GM19452 (cell line): ENCODE data around the gene GPER1.
A peak's percentile ranks its signal among the peaks of the same experiment; 100 is the strongest.
"Not testable (repeated sequence)": the region's sequence is repeated elsewhere in the genome, so short reads cannot be mapped to it uniquely, and the experiment has no call there.

Experiments used
- ATAC-seq: cut with Tn5 transposase; IDR thresholded peaks from one replicate; pipeline ENCODE4 v1.9.1; 2021; ENCODE audit not compliant: unreplicated experiment

The GPER1 gene

DNA sequence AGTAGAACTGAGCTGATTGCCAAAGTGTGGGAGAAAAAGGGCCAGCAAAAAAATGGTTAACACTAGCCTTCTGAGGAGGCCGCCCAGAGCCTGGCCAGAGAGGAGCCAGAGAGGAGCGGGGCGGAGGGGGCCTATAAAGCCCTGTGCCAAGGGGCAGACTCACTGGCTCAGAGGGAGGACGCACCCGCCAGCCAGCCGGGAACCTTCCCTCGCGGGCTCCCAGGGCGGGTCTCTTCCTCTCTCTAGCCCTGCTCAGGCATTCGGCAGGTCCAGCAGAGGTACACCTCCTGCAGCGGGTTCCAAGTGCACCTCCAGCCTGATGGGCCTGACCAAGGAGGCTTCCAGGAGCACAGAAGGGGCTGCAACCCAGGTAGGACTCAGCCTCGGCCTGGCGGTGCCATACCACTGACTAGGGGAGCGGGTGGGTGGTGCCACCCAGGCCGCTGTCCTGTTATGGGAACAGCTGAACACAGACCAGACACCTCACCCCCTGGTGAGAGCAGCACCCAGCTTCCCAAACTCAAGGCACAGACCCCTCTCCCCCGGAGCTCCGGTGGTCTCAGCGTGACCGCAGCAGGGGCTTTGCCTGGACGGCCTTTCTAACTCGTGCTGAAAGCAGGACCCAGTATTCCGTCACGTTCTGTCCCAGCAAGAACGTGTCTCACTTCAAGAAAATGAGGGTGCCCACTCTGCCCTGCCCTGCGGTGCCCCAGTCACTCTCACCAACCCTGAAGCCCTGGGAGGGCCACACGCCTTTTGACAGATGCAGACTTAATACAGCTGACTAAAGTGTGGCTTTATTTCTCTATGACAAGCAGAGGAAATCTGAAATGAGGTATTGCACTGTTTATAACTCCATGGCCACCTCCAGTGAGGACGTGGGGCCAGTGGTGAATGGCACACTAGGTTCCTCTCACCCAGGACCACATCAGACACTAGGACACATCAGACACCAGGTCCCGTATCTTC is at the start of gene GPER1:
TSS of gene GPER1 (plus strand) at position 162 of the 969 bp plus-strand sequence. CDS start 3,616 bp downstream, outside the sequence.
- no peak for ATAC-seq

DNA sequence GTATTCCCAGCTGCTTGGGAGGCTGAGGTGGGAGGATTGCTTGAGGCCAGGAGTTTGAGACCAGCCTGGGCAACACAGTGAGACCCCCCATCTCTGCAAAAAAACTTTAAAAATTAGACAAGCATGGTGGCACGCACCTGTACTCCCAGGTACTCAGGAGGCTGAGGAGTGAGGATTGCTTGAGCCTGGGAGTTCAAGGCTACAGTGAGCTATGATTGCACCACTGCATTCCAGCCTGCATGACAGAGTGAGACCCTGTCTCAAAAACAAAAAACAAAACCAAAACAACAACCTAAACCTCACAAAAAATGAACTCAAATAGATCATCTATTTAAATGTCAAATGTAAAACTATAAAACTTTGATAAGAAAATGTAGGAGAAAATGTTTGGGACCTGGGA is 47.7 kb upstream of the GPER1 start:
- ATAC-seq, result not testable (repeated sequence)

DNA sequence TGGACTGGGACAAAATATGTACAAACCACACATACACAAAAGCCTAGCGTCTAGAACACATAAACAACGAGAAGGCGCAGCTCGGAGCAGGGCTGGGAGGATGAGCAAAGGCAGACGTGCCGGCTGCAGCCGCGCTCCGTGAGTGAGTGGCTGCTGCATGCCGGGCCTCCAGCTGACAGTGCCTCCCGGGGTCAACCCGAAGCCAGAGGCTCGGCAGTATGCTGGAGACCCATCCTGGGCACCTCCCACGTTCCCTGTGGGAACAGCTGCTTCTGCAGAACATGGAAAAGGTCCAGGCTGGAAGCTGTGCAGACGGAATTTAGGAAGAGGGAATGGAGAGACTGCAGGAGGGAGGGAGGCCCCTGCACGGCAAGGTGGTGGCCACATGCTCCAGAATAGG is 47.1 kb upstream of the GPER1 start:
- ATAC-seq, result no peak

DNA sequence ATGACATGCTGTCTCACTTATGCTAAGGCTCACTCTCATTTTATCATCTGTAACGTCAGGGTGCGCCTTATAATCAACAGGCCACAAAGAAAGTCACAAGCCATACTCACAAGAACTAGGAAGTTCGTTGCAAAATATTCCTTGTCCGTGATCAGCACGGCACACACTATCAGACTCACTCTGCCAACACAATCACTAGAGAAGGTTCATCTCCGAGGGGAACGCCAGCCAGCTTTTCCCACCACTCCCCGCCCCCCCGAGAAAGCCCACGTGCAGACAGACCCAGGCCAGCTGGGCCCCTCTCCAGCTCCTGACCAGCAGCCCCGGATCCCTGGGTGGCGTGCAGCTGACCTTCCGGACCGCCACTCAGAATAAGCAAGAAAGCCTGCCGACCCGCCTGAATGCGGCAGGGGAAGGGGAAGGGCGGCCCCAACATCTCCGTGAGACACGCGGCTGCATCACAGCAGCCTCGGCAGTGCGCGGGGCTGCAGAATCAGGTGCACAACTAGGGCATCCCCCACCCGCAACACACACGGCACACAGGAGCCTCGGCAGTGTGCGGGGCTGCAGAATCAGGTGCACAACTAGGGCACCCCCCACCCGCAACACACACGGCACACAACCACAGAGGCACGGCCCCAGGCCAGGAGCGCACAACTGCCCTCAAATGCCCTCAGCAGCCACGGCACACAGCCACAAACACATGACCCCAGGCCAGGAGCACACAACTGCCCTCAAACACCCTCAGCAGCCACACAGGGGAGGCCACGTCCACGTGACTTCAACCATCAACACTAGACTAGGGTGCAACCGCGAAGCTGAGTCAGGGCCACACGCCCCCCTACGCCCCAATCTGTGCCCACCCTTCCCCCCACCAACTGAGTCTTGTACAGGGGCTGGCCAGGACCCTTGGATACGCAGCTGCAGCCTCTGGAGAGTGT is 46.1 kb upstream of the GPER1 start:
- no peak for ATAC-seq

DNA sequence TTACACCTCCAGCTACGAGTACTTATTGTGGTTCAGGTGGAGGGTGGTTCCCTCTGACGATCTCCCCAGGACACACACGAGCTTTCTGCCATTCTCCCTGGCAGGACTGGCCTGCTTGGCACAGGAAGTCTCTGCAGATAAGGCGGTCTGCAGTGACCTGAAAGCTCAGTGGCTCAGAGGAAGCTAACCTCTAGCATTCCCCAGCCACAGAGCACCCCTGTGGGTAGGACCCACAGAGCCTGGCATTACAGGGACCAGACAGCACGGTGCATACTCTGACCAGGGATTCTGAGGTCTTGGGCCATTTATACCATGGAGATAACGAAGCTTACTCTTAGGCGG is 45.5 kb upstream of the GPER1 start:
- ATAC-seq, result no peak

DNA sequence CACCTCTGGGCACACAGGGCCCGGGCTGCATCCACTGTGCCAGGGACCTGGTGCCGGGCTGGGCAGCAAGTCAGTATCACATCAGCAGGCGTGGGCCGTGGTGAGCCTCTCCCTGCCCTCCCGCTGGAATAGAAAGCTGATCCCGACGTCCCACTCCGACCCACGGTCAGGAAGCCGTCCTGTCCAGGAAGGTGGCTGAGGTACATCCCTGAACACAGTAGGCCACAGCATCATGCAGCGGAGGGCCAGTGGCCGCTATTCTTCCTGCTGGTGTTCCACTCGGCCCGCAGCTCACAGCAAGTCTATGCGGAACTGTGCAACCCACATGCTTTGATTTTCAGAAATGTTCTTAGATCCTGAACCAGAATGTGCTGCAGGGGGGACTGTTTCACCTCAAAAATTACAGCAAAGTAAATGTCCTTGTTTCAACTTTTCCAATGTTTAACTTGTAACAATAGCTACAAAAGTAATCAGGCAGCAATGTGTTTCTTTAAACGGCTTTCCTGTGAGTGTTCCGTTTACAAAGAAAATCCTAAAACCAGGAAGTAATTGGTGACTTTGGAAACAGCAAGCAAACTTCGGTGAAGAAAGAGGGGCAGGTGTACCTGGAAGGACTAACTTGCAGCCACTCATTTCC is 44.2 kb upstream of the GPER1 start:
- ATAC-seq, result no peak

DNA sequence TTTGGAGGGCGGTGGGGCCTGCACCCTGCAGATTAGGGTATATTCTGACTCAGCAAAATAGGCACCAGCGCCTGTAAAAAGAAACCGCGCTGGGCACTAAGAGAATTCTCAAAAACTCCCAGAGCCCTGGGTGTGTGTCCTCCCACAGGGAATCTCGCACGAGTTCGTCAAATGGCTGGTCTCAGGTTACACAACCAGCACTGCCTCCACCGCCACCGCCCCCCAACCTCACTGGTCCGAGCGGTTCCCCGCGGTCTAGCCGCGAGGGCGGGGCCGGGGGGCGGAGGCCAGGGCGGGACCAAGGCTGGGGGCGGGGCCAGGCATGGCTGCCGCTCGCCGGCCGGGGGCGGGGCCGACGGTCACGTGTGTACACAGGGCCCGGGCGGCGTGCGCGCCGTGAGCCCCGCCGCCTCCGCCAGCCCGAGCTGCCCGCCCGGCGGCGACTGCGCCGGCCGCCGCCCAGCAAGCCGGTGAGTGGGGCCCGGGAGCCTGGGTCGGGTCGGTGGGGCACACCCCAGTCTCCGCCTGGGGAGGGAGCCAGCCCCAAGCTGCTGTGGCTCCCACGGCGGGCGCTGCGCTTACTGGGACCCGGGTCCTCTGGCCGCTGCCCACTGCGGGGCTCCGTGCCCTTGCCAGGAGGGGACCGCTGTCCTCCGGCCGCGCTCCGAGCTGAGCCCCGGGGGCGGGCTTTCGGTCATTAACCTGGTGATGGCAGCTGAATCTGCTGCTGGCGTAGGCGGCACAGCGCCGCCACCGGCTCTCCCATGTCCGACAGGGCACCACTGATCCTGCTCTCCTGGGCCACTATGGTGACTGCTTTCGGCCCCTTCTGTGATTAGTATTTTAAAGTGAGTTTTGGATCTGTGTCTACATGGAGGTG is 43.5 kb upstream of the GPER1 start, which contains the start of gene GPR146:
TSS of gene GPR146 (plus strand) at position 358 of the 880 bp plus-strand sequence. CDS start 12,970 bp downstream, outside the sequence.
- ATAC-seq, result peak; percentile 94

DNA sequence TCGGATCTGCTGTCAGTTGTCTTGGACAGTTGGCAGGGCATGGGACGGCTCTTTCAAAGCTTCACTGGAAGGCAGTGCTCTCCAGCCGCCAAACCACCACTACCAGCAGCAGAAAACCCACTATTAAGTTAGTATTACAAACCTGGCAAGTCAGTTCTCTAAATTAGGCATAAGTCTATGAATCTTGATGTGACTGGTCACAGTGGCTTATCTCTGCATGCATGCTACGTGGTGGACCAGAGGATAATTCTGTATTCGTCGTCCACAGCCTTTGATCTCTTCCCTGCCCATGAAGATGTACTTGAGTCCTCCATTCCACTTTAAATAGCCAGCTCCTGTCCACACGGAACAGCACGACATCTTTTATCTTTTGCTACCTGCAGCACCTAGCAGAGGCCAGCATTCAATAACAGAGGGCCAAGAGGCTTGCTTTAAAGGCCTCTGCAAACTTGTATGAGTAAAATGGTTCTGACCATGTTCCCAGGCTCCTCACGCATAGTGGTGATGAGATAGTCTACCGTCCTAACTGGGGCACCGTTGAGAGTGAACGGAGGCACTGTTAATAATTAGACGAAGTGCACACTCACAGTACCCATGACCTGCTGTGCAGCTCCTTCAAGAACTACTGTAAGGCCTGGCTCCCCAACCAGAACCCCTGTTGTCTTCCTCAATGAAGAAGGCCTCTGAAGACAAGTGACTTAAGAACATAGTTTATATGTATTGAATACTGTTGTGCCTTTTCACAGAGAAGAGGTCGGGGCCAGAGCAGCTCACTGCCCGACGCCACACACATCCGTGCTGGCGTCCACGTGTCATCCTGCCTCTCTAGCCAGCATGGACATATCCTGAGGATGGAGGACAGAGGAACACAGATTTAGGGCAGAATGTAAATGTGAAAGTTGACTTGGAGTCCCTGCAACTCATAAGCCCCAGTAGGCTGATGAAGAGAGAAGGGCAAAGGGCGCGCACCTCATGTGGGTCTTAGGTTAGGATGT is 42.5 kb upstream of the GPER1 start:
- ATAC-seq, result no peak

DNA sequence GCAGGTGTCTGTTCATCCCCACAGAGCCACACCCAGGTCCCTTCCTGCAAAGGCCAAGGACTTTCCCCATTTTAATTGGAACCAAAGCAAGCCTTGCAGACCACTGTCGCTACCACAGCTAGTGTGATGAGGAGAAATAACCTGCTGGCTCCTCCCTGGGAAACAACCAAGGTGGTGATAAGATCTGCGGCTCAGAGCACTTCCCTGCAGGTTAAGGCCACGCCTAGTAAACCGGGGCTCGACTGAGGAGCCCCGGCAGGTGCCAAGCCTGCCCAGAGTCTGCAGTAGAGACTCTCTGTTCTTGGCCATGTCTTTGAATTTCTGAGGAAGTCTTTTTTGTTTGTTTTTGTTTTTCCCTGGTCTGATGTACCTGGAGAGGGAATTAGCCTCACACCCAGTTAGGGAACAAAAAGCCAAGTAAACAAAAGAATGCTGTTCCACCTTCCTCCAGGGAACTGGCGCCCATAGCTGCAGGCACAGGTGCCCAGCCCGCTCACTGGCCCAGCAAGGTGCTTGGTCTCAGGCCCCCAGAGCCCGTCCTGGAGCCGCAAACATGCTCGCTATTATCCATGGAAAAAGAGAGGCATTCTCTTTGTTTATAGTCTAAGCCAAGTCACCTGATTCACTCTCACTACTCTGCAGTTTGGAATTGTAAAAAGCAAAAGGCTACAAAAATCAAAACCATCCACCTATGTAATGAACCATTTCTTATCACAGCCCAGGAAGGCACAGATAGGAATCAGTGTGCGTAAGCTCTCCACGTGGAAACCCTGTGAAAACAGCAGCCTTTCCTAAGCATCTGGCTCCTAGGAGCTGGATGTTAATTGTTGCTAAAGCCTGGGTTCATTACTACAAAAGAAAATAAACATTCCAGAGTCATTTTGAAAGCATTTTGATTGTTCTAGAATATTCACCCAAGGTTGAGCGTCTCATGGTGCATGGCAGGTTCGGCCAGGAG is 40.9 kb upstream of the GPER1 start:
- no peak for ATAC-seq

DNA sequence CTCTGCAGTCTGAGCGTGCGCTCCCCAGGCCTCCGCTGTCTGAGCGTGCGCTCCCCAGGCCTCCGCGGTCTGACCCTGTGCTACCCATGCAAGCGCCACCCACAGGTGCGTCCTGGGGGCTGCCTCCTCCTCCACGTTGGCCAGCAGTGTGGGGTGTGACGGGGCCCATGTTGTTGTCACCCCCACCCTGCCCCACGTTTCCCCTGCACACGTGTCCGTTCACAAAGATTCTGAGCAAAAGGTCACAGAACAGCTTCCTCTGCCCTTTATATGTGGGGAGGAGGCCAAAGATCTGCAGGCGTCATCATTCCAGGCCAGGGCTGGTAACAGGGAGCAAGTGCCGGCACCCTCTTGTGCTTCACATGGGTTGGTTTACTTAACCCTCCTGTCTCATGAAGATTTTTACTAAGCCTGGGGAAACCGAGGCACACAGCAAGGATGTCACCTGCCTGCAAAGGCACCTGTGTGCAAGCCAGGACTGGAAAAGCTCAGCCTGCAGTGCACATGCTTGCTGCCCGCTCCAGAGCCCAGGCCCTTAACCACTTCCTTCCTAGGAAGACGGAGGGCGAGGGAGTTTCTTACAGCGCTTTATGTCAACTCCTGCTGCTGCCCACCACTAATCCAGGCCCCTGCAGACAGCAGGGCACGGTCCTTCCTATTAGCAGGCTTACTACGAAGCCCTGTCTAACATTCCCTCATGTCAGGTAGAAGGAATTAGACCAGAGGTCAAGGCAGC is 38.7 kb upstream of the GPER1 start:
- no peak for ATAC-seq

DNA sequence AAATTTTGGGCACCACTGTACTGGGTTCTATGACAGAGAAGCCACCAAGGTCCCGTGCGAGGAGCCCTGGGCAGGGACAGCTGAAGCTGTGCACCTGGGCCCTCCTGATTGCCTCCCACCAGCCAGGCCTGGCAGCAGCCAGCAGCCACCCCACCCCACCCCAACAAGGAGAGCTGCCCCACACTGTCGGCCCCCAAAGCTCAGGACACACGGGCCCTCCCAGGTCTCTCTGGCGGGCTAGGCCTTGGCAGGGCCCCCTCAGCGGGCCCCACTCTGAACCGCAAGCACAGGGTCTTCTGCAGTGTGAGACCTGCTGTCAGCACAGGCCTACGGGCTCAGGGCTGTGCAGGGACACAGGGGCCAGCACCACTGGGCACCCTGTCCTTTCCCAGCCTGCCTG is 38.1 kb upstream of the GPER1 start:
- no peak for ATAC-seq

DNA sequence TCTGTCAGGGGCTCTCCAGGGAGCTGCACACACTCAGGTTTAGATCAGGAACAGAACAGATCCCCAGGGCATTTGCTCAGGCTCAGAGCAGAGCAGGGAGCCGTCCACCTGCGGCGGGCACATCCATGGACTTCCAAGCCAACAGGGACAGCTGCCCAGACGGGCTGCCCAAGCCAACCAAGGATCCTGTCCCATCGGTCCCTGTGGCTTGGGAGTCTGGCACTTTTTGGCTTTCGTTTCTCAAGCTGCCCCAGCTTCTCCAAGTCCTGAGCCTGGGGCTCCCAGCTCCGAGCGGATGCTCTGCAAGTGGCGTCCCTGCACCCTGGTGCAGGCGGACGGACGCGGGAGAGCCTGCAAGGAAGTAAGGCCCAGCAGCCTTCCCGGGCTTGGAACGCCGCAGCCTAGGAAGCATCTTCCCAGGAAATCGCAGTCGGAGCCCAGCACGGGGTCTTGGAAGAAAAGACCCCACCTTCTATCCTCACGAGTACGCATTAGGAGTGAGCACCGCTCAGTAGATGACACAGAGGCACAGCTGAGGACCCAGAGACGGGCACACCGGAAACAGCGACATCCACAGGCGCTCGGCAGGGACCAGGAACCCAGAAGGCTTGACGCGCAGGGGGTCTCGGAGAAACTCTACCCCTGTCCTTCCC is 37.5 kb upstream of the GPER1 start:
- no peak for ATAC-seq

DNA sequence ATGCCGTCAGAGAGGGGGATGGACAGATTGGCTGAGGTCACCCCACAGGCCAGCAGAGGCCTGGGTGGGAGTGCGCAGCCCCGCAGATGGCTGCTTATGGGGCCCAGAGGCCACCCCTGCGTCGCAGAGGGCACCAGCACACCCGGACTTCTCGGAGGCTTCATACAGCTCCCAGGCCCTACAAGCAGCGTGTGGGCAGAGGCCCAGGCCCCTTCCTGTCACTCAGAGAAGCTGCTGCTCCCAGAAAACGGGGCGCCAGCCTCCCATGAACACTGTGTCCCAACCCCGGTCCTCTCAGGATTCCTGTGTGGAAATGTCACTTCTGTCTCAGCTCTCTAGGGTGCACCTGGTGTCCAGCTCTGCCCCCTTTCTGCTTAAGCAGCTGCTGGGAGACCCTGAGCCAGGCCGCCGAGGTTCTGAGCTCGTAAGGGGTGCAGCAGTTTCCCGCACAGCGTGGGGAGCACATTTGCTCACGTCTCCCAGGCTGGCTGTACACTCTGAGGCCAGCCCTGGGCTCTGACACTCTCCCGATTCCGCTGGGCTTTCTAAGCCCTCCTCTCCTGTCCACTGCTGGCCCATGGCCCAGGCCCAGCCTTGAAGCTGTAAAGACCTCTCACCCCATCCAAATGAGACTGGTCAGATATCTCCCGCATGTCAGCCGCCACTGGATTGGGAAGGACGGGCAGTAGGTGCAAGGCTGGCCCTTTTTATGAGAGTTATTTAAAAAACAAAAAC is 36.8 kb upstream of the GPER1 start:
- ATAC-seq, result no peak

DNA sequence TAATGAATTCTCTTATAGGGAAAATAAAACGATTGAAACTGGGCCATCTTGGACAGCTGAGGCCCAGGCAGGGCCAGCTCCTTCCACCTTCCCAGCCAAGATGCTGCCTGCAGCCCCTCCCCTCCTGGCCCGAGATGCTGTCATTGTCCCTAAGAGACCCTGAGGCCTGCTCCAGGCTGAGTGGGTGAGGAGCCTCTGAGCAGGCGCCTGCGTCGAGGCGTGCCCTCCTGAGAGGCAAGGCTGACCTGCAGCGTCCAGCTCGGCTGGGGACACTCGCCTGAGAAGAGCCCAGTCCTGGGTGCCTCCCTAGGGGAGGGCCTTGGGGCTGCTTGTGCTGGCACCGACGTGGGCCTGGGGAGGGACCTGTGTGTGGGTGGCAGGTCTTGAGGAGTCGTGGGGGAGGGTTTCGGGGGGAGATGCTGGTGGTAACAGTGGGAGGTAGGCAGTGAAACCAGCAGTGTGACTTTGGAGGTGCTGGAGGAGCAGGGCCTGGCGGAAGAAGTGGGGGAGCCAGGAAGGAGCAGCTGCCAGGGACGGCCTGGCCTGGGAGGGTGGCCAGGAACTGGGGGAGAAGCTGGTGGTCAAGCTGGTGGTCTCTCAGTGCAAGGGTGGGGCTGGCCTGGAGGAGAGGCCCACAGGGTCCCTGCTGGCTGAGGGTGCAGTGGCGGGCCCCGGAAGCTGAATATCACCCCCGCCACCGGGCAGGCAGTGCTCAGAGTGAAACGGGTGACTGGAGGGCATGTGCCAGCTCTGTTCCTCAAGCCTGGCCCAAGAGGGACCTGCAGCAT is 35.7 kb upstream of the GPER1 start:
- ATAC-seq, result no peak

DNA sequence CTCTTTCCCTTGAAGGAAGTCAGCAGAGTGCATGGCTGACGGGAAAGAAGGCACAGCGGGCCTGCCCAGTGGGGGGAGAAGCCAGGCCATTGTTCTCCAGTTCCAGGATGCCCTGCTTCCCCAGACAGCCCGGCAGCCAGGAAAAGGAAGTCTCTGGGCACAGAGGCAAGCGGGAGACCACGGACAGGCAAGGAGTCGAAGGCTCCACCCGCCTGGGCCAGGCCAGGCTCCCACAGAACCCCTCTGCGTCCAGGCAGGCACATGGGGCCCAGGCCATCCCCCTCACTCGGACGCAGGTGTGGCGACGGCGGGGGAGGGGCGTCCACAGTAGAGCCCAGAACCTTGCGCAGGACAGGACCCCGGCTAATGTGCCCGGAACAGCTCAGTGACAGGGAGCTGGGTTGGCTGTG is 34.9 kb upstream of the GPER1 start:
- ATAC-seq, result no peak
